HCT116 (cell line): ENCODE results near the gene TMTC1. TPM values are rescaled to one million over a fixed set of nuclear protein-coding genes. Genes with fewer than 3 reads are reported as not detected.

ENCODE experiments used
- ATAC-seq: fragments of 200-7000 bp; cut with Tn5 transposase; 2 replicates; pipeline ENCODE4 v1.9.1; 2020; ENCODE audit warnings: mild to moderate bottlenecking, moderate library complexity
- BruUV-seq: library from RNA; stranded (reverse); fragments of 400-500 nt; replicated peaks from 2 replicates; lab custom pipeline; 2021; lab: Mats Ljungman, UMichigan
- CTCF ChIA-PET: fragments of 300-600 bp; sonication (Branson Sonifier 250); formaldehyde crosslinking; loops from one replicate; lab custom pipeline; 2021; ENCODE audit warnings: antibody characterized with exemption; lab: Charles Lee
- POLR2A ChIA-PET: fragments of 300-600, 350-600 bp; sonication (Branson Sonifier 250); formaldehyde crosslinking; loops from one replicate; lab custom pipeline; 2021; ENCODE audit warnings: antibody characterized with exemption; lab: Charles Lee
- RAD21 ChIA-PET, 2 experiments: fragments of 300-600 bp; sonication (Branson Sonifier 250); formaldehyde crosslinking; loops; one replicate each; lab custom pipeline; 2023; ENCODE audit warnings: low total read pairs in 2 of 2; ENCODE audit not compliant: uncharacterized antibody in 2 of 2, unreplicated experiment in 2 of 2, low non-redundant PET in 1 of 2; lab: Charles Lee
- DNase-seq: peaks from one replicate; pipeline ENCODE4 v3.0.0-alpha.2; 2010; ENCODE audit warnings: low read depth, low spot score
- H2AFZ ChIP-seq: fragments of 200-600 bp; shearing (Covaris generic), sonication (generic); 2 replicates; pipeline ENCODE4 v1.6.1; 2017; ENCODE audit warnings: low read depth, mixed run types, mixed read lengths, antibody characterized with exemption, low read length; ENCODE audit not compliant: poor library complexity, severe bottlenecking
- H3K27ac ChIP-seq: 2 replicates; pipeline ENCODE4 v1.5.1; 2012; ENCODE audit warnings: low read depth, low read length
- H3K27me3 ChIP-seq: fragments of 200-600 bp; sonication (generic); 2 replicates; pipeline ENCODE4 v1.6.1; 2016; ENCODE audit warnings: mixed run types, low read length, mixed read lengths; ENCODE audit not compliant: insufficient read depth
- H3K36me3 ChIP-seq, 2 experiments: fragments of 200-500 bp in 1 of 2; fragments of 200-600 bp in 1 of 2; sonication (Bioruptor generic) in 1 of 2; sonication (generic) in 1 of 2; 2 replicates each; pipeline versions ENCODE4 v1.5.1 to v1.6.1; 2014 to 2016; ENCODE audit warnings: low read length in 2 of 2, inconsistent platforms in 1 of 2, mixed read lengths in 1 of 2, mixed run types in 1 of 2; ENCODE audit not compliant: insufficient read depth in 2 of 2, control insufficient read depth in 1 of 2
- H3K4me1 ChIP-seq, 2 experiments: fragments of 200-600 bp in 1 of 2; sonication (generic) in 1 of 2; 2 replicates each; pipeline versions ENCODE4 v1.5.1 to v1.6.1; 2012 to 2017; ENCODE audit warnings: low read length in 2 of 2, inconsistent platforms in 1 of 2, mild to moderate bottlenecking in 1 of 2, mixed read lengths in 1 of 2, mixed run types in 1 of 2, moderate library complexity in 1 of 2; ENCODE audit not compliant: insufficient read depth in 2 of 2, control insufficient read depth in 1 of 2
- H3K4me2 ChIP-seq: fragments of 200-600 bp; sonication (generic); 2 replicates; pipeline ENCODE4 v1.6.1; 2017; ENCODE audit warnings: mixed run types, low read length, mixed read lengths
- H3K4me3 ChIP-seq, 2 experiments: fragments of 200-600 bp in 1 of 2; sonication (generic) in 1 of 2; replicated peaks in 1 of 2; 2 replicates each; pipeline ENCODE4 v1.5.1; 2011 to 2016; ENCODE audit warnings: low read length in 2 of 2, control low read depth in 1 of 2, low read depth in 1 of 2, mild to moderate bottlenecking in 1 of 2, mixed read lengths in 1 of 2, mixed run types in 1 of 2
- H3K79me2 ChIP-seq: fragments of 200-600 bp; sonication (generic); 2 replicates; pipeline ENCODE4 v1.6.1; 2017; ENCODE audit warnings: mild to moderate bottlenecking, mixed run types, low read length, moderate library complexity, mixed read lengths; ENCODE audit not compliant: insufficient read depth
- H3K9ac ChIP-seq: fragments of 200-600 bp; sonication (generic); 2 replicates; pipeline ENCODE4 v1.6.1; 2016; ENCODE audit warnings: low read length, mixed read lengths
- H3K9me2 ChIP-seq: fragments of 200-600 bp; sonication (generic), shearing (Covaris generic); 2 replicates; pipeline ENCODE4 v1.6.1; 2017; ENCODE audit warnings: mixed run types, mild to moderate bottlenecking, moderate library complexity; ENCODE audit not compliant: insufficient read depth
- H3K9me3 ChIP-seq, 2 experiments: fragments of 200-500 bp in 1 of 2; fragments of 200-600 bp in 1 of 2; sonication (Bioruptor generic) in 1 of 2; sonication (generic) in 1 of 2; 2 replicates each; pipeline ENCODE4 v1.6.1; 2014 to 2017; ENCODE audit warnings: low read length in 2 of 2, mixed read lengths in 2 of 2, inconsistent platforms in 1 of 2, low read depth in 1 of 2, mild to moderate bottlenecking in 1 of 2, mixed run types in 1 of 2, moderate library complexity in 1 of 2; ENCODE audit not compliant: control insufficient read depth in 1 of 2, insufficient read depth in 1 of 2
- H4K20me1 ChIP-seq: fragments of 200-600 bp; sonication (generic), shearing (Covaris generic); 2 replicates; pipeline ENCODE4 v1.6.1; 2017; ENCODE audit warnings: mixed run types, mild to moderate bottlenecking, moderate library complexity; ENCODE audit not compliant: insufficient read depth
- ATF3 ChIP-seq: IDR thresholded peaks from 2 replicates; pipeline ENCODE4 v1.6.1; 2012
- CBX3 ChIP-seq: IDR thresholded peaks from 2 replicates; pipeline ENCODE4 v1.6.1; 2012; ENCODE audit warnings: low read depth
- EGR1 ChIP-seq: IDR thresholded peaks from 2 replicates; pipeline ENCODE4 v1.6.1; 2012; ENCODE audit warnings: low read depth
- ELF1 ChIP-seq: IDR thresholded peaks from 2 replicates; pipeline ENCODE4 v1.6.1; 2012; ENCODE audit warnings: low read depth, borderline replicate concordance
- EZH2 ChIP-seq: fragments of 200-600 bp; sonication (generic); IDR thresholded peaks from 2 replicates; pipeline ENCODE4 v1.6.1; 2017; ENCODE audit warnings: antibody characterized with exemption, mixed run types
- EZH2phosphoT487 ChIP-seq: fragments of 200-600 bp; IDR thresholded peaks from 2 replicates; pipeline ENCODE4 v1.6.1; 2018; ENCODE audit warnings: antibody characterized with exemption, borderline replicate concordance
- FOSL1 ChIP-seq: IDR thresholded peaks from 2 replicates; pipeline ENCODE4 v1.6.1; 2012; ENCODE audit warnings: low read depth
- JUND ChIP-seq: IDR thresholded peaks from 2 replicates; pipeline ENCODE4 v1.6.1; 2012
- SIN3A ChIP-seq: IDR thresholded peaks from 2 replicates; pipeline ENCODE4 v1.6.1; 2012; ENCODE audit warnings: low read depth
- SP1 ChIP-seq: IDR thresholded peaks from 2 replicates; pipeline ENCODE4 v1.6.1; 2012; ENCODE audit warnings: low read depth
- SRF ChIP-seq: IDR thresholded peaks from 2 replicates; pipeline ENCODE4 v1.6.1; 2012; ENCODE audit warnings: low read depth
- TCF7L2 ChIP-seq: IDR thresholded peaks from 2 replicates; pipeline ENCODE4 v1.7.0; 2011; ENCODE audit warnings: borderline replicate concordance, inconsistent platforms; ENCODE audit not compliant: insufficient read depth, insufficient read length; ENCODE audit errors: extremely low read depth
- YY1 ChIP-seq: IDR thresholded peaks from 2 replicates; pipeline ENCODE4 v1.6.1; 2011; ENCODE audit warnings: low read length, low read depth, moderate library complexity, mild to moderate bottlenecking; ENCODE audit not compliant: insufficient replicate concordance; ENCODE audit errors: extremely low read depth
- ZBTB33 ChIP-seq: IDR thresholded peaks from 2 replicates; pipeline ENCODE4 v1.6.1; 2011; ENCODE audit warnings: mild to moderate bottlenecking, low read length, moderate library complexity; ENCODE audit not compliant: insufficient replicate concordance; ENCODE audit errors: extremely low read depth
- ZFX ChIP-seq: fragments of 450-650 bp; IDR thresholded peaks from 2 replicates; pipeline ENCODE4 v1.6.1; 2017
- ZNF274 ChIP-seq: fragments of 200-500 bp; sonication (Bioruptor generic); IDR thresholded peaks from 2 replicates; pipeline ENCODE4 v1.6.1; 2014; ENCODE audit warnings: mild to moderate bottlenecking, low read depth, low read length, inconsistent platforms
- intact Hi-C: fragments of 100-400 bp; cut with micrococcal nuclease; formaldehyde crosslinking; loops from 2 replicates; pipeline ENCODE4 v1.10.0; 2022
- total RNA-seq: library from RNA; stranded (reverse); gene quantifications from one replicate; pipeline ENCODE4 v1.2.1, GENCODE V29; 2021; ENCODE audit not compliant: unreplicated experiment
- TF ChIP-seq, protein P1 (sequence below): IDR thresholded peaks from 2 replicates; pipeline ENCODE4 v1.6.1; 2012; ENCODE audit warnings: low read depth
- TF ChIP-seq, protein P2 (sequence below), 3 experiments: fragments of 200-600 bp in 1 of 3; sonication (generic) in 1 of 3; IDR thresholded peaks in 2 of 3; conservative IDR thresholded peaks in 1 of 3; 2 replicates each; pipeline ENCODE4 v1.5.1; 2012 to 2017; ENCODE audit warnings: low read depth in 2 of 3, low read length in 2 of 3, antibody characterized with exemption in 1 of 3, borderline replicate concordance in 1 of 3, control low read depth in 1 of 3, mild to moderate bottlenecking in 1 of 3, mixed read lengths in 1 of 3, mixed run types in 1 of 3, moderate library complexity in 1 of 3; ENCODE audit not compliant: insufficient read depth in 1 of 3
- TF ChIP-seq, protein P3 (sequence below): IDR thresholded peaks from 2 replicates; pipeline ENCODE4 v1.6.1; 2012

TMTC1 gene
- total RNA-seq, 1 experiment from 2014 or later, result 2.0 TPM

- Histone ChIP-seq H3K79me2 (no peaks in the 10 kb centered on the region), H3K27ac (no peak overlapping the region), H2AFZ (no peak overlapping the region), H4K20me1 (no peaks in the 10 kb centered on the region), H3K4me3 (no peak overlapping the region), H3K9ac (no peak overlapping the region), H3K9me2 (no peaks in the 10 kb centered on the region), H3K4me2 (no peak overlapping the region), H3K4me1 (no peaks in the 10 kb centered on the region), H3K27me3 (no peaks in the 10 kb centered on the region; the same call in 1 of the 2 replicates), H3K9me3 (no peaks in the 10 kb centered on the region), H3K36me3 (no peaks in the 10 kb centered on the region)
- DNase-seq (no peak), ATAC-seq (no peak)
- CTCF ChIA-PET, result no interaction called here
- POLR2A ChIA-PET, result no interaction called here
- no TSS peak for BruUV-seq
- intact Hi-C loops, result no loop called here
- RAD21 ChIA-PET, result no interaction called here
- TF ChIP-seq, protein P1, sequence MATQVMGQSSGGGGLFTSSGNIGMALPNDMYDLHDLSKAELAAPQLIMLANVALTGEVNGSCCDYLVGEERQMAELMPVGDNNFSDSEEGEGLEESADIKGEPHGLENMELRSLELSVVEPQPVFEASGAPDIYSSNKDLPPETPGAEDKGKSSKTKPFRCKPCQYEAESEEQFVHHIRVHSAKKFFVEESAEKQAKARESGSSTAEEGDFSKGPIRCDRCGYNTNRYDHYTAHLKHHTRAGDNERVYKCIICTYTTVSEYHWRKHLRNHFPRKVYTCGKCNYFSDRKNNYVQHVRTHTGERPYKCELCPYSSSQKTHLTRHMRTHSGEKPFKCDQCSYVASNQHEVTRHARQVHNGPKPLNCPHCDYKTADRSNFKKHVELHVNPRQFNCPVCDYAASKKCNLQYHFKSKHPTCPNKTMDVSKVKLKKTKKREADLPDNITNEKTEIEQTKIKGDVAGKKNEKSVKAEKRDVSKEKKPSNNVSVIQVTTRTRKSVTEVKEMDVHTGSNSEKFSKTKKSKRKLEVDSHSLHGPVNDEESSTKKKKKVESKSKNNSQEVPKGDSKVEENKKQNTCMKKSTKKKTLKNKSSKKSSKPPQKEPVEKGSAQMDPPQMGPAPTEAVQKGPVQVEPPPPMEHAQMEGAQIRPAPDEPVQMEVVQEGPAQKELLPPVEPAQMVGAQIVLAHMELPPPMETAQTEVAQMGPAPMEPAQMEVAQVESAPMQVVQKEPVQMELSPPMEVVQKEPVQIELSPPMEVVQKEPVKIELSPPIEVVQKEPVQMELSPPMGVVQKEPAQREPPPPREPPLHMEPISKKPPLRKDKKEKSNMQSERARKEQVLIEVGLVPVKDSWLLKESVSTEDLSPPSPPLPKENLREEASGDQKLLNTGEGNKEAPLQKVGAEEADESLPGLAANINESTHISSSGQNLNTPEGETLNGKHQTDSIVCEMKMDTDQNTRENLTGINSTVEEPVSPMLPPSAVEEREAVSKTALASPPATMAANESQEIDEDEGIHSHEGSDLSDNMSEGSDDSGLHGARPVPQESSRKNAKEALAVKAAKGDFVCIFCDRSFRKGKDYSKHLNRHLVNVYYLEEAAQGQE, result no peak
- TF ChIP-seq YY1 (no peak), SIN3A (no peak), JUND (no peak), SRF (no peak), ZNF274 (no peak), SP1 (no peak), ZFX (no peak), EZH2 (no peak), ZBTB33 (no peak), ELF1 (no peak), CBX3 (no peak), EGR1 (no peak), ATF3 (no peak), EZH2phosphoT487 (no peak), FOSL1 (no peak), TCF7L2 (no peak)
- TF ChIP-seq, protein P2, sequence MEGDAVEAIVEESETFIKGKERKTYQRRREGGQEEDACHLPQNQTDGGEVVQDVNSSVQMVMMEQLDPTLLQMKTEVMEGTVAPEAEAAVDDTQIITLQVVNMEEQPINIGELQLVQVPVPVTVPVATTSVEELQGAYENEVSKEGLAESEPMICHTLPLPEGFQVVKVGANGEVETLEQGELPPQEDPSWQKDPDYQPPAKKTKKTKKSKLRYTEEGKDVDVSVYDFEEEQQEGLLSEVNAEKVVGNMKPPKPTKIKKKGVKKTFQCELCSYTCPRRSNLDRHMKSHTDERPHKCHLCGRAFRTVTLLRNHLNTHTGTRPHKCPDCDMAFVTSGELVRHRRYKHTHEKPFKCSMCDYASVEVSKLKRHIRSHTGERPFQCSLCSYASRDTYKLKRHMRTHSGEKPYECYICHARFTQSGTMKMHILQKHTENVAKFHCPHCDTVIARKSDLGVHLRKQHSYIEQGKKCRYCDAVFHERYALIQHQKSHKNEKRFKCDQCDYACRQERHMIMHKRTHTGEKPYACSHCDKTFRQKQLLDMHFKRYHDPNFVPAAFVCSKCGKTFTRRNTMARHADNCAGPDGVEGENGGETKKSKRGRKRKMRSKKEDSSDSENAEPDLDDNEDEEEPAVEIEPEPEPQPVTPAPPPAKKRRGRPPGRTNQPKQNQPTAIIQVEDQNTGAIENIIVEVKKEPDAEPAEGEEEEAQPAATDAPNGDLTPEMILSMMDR (IDR thresholded peaks at IDR 0.05 in 2 of 3, conservative IDR thresholded peaks at IDR 0.05 in 1 of 3; ENCODE audit: borderline replicate concordance in 1 of 3, insufficient read depth in 1 of 3, low read depth in 2 of 3, low read length in 2 of 3), result no peak
- TF ChIP-seq, protein P3, sequence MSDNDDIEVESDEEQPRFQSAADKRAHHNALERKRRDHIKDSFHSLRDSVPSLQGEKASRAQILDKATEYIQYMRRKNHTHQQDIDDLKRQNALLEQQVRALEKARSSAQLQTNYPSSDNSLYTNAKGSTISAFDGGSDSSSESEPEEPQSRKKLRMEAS, result no peak
Observed at GRCh38 chr12:29681370-29681769, 102.4 kb downstream of the TMTC1 start.
